ENCODE measurements around the gene NCAN.

The NCAN gene

DNA sequence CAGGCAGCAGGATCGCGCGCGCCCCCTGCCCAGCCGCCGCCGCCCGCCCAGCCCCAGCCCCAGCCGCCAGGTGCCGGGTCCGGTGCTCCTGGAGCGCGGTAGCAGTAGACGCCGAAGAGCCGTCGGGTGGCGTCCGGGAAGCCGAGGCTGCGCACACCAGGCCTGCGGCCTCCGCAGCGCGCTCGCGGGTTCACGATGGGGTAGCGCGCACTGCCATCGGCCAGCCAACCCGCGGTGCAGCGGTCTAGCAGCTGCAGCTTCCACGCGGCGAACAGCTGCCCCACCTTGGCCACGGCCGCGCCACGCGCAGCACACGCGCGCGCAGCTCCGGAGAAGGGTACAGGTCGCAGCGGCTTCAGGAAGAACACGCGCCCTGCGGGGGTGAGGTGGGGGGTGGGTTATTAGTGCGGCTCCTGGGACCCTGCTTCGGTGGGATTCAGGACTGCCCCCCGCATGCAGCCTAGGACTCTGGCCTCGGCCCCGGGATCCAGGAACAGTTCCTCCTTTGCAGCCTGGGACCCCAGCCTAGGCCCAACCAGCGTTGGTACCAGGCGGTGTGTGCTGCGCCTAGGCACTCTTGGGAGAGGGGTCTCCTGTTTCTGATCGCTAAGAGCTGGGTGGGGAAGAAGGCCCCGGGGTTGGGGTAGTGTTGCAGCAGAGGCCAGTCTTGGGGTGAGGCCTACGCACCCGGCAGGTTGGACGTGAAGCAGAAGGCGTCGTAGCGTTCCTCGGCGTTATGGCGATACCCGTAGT, 46.3 kb downstream of the NCAN start:
- H3K27ac ChIP-seq (replicated peaks): no peak overlapping the region
- H3K27me3 ChIP-seq (ENCODE audit: insufficient read depth, poor library complexity, severe bottlenecking): peaks cover 14% of the 10 kb centered on the region
- no peak overlapping the region for H3K4me3 ChIP-seq (replicated peaks; ENCODE audit: insufficient read depth, low read length)
- TF ChIP-seq POLR2AphosphoS5 (IDR thresholded peaks at IDR 0.05; ENCODE audit: low read depth) (no peak), SPI1 (IDR thresholded peaks at IDR 0.05; ENCODE audit: borderline replicate concordance, low read depth) (no peak), GABPA (IDR thresholded peaks at IDR 0.05; ENCODE audit: low read depth) (no peak)
- TF ChIP-seq, protein P1, sequence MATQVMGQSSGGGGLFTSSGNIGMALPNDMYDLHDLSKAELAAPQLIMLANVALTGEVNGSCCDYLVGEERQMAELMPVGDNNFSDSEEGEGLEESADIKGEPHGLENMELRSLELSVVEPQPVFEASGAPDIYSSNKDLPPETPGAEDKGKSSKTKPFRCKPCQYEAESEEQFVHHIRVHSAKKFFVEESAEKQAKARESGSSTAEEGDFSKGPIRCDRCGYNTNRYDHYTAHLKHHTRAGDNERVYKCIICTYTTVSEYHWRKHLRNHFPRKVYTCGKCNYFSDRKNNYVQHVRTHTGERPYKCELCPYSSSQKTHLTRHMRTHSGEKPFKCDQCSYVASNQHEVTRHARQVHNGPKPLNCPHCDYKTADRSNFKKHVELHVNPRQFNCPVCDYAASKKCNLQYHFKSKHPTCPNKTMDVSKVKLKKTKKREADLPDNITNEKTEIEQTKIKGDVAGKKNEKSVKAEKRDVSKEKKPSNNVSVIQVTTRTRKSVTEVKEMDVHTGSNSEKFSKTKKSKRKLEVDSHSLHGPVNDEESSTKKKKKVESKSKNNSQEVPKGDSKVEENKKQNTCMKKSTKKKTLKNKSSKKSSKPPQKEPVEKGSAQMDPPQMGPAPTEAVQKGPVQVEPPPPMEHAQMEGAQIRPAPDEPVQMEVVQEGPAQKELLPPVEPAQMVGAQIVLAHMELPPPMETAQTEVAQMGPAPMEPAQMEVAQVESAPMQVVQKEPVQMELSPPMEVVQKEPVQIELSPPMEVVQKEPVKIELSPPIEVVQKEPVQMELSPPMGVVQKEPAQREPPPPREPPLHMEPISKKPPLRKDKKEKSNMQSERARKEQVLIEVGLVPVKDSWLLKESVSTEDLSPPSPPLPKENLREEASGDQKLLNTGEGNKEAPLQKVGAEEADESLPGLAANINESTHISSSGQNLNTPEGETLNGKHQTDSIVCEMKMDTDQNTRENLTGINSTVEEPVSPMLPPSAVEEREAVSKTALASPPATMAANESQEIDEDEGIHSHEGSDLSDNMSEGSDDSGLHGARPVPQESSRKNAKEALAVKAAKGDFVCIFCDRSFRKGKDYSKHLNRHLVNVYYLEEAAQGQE (IDR thresholded peaks at IDR 0.05; ENCODE audit: insufficient replicate concordance, low read depth): no peak
- TF ChIP-seq, protein P2, sequence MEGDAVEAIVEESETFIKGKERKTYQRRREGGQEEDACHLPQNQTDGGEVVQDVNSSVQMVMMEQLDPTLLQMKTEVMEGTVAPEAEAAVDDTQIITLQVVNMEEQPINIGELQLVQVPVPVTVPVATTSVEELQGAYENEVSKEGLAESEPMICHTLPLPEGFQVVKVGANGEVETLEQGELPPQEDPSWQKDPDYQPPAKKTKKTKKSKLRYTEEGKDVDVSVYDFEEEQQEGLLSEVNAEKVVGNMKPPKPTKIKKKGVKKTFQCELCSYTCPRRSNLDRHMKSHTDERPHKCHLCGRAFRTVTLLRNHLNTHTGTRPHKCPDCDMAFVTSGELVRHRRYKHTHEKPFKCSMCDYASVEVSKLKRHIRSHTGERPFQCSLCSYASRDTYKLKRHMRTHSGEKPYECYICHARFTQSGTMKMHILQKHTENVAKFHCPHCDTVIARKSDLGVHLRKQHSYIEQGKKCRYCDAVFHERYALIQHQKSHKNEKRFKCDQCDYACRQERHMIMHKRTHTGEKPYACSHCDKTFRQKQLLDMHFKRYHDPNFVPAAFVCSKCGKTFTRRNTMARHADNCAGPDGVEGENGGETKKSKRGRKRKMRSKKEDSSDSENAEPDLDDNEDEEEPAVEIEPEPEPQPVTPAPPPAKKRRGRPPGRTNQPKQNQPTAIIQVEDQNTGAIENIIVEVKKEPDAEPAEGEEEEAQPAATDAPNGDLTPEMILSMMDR (IDR thresholded peaks at IDR 0.05; ENCODE audit: insufficient read depth, low read length): no peak
- DNase-seq (ENCODE audit: low read depth in 1 of 2, low spot score in 1 of 2): no peak

DNA sequence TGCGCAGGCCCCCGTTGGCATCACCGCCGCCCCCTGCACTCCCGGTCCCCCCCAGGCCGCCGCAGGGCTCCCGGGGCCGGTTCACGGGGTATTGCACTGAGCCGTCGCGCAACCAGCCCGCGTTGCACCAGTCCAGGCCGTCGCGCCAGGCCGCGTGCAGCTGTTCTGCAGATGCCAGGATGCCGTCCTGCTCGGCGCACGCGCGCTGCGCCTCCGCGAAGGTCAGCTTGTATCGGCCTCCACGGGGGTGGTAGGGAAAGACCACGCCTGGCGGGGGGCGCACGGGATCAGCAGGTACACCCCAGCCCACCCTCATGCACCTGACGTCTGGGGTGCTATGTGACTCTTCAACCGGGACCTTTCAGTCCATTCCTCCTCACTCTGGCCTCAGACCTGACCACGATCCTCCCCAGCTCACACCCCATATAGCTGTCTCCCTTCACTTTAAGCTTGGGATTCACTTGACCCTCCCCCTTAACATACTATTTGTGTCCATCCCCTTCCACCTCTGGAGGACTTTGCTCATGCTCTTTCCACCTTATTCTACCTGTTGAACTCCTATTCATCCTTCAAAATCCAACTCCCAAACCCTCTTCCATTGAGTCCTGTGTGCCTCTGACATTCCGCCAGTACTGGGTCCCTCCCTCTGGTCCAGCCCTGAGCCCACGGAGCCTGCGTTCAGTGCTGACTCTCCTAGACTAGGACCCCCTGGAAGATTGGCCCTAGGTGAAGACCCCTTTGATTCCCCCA, 47.0 kb downstream of the NCAN start:
- no peak for TF ChIP-seq SPI1 (IDR thresholded peaks at IDR 0.05; ENCODE audit: borderline replicate concordance, low read depth)
- TF ChIP-seq, protein P1 (IDR thresholded peaks at IDR 0.05; ENCODE audit: insufficient replicate concordance, low read depth): no peak

DNA sequence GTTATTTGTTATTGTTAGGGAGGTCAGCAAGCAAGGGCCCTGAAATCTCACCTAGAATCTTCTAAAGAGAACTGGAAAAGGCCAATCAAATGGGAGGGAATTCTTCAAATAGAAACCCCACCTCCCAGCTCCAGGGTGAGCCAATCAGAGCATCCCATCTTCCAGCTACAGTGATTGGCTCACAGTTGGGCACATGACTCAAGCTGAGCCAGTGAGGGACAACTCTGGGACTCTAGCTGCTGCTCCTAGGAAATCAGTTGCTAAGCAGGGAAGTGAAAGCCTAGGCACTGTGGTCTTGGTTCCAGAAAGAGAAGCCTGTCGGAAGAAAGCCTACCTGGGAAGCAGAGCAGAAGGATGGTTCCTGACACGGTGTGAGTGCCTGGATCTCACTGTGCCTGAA, 48.0 kb downstream of the NCAN start:
- peak in 1 of 2 experiments; percentile 21 for DNase-seq (ENCODE audit: low read depth in 1 of 2, low spot score in 1 of 2)
- Histone ChIP-seq H3K27ac (replicated peaks) (no peak overlapping the region), H3K4me3 (replicated peaks; ENCODE audit: insufficient read depth, low read length) (no peak overlapping the region), H3K27me3 (ENCODE audit: insufficient read depth, poor library complexity, severe bottlenecking) (peaks cover 18% of the 10 kb centered on the region)
- TF ChIP-seq, protein P2 (IDR thresholded peaks at IDR 0.05; ENCODE audit: insufficient read depth, low read length): no peak
- no peak for TF ChIP-seq POLR2AphosphoS5 (IDR thresholded peaks at IDR 0.05; ENCODE audit: low read depth)
- no peak for TF ChIP-seq SPI1 (IDR thresholded peaks at IDR 0.05; ENCODE audit: borderline replicate concordance, low read depth)
- no peak for TF ChIP-seq GABPA (IDR thresholded peaks at IDR 0.05; ENCODE audit: low read depth)
- TF ChIP-seq, protein P1 (IDR thresholded peaks at IDR 0.05; ENCODE audit: insufficient replicate concordance, low read depth): no peak

More for the DNA sequence above, 47.0 kb downstream of the NCAN start:
- DNase-seq (ENCODE audit: low read depth in 1 of 2, low spot score in 1 of 2): no peak
- no peak overlapping the region for H3K4me3 ChIP-seq (replicated peaks; ENCODE audit: insufficient read depth, low read length)
- no peak overlapping the region for H3K27ac ChIP-seq (replicated peaks)
- H3K27me3 ChIP-seq (ENCODE audit: insufficient read depth, poor library complexity, severe bottlenecking): peaks cover 18% of the 10 kb centered on the region

All from HL-60 (cell line).